ENCODE data around the gene PLA2G12B. TPM values are rescaled to one million over a fixed set of nuclear protein-coding genes. Genes with fewer than 3 reads are reported as not detected.
"Not testable (repeated sequence)": the region's sequence is repeated elsewhere in the genome, so short reads cannot be mapped to it uniquely, and the experiment has no call there.

Gene PLA2G12B
- total RNA-seq, 1 experiment from 2014 or later = not detected

GRCh38 chr10:72925951-72926465 lies 28.6 kb downstream of the PLA2G12B start:
- ChIA-PET POLR2A (ENCODE audit: low non-redundant PET) (no interaction called here), CTCF (no interaction called here)
- H3K9me3 ChIP-seq (ENCODE audit: low read depth, low read length, poor library complexity, severe bottlenecking) = no peaks in the 10 kb centered on the region
- no peaks in the 10 kb centered on the region for H3K36me3 ChIP-seq (ENCODE audit: insufficient read depth, low read length, poor library complexity, severe bottlenecking)
- no peak for DNase-seq (ENCODE audit: low spot score)
- no peak overlapping the region for H3K4me3 ChIP-seq (ENCODE audit: low read depth, low read length, poor library complexity, severe bottlenecking)
- intact Hi-C loops (cut with micrococcal nuclease; ENCODE audit: unreplicated experiment) = no loop called here
- no peaks in the 10 kb centered on the region for H3K4me1 ChIP-seq (ENCODE audit: insufficient read depth, low read length, poor library complexity, severe bottlenecking)
- TF ChIP-seq EZH2 (IDR thresholded peaks at IDR 0.05; ENCODE audit: borderline replicate concordance, low read depth, low read length, poor library complexity, severe bottlenecking) (no peak), CTCF (conservative IDR thresholded peaks at IDR 0.05; ENCODE audit: low read depth, low read length) (no peak)
- H3K27me3 ChIP-seq (replicated peaks; ENCODE audit: insufficient read depth, low read depth, low read length, poor library complexity) = no peaks in the 10 kb centered on the region
- no TSS peak for BruUV-seq (replicated peaks)
- H3K27ac ChIP-seq (ENCODE audit: low read depth, low read length, poor library complexity, severe bottlenecking) = no peak overlapping the region

GRCh38 chr10:72924351-72924750 lies 30.3 kb downstream of the PLA2G12B start:
- ChIA-PET POLR2A (ENCODE audit: low non-redundant PET) (no interaction called here), CTCF (no interaction called here)
- intact Hi-C loops (cut with micrococcal nuclease; ENCODE audit: unreplicated experiment) = no loop called here
- Histone ChIP-seq H3K36me3 (ENCODE audit: insufficient read depth, low read length, poor library complexity, severe bottlenecking) (no peaks in the 10 kb centered on the region), H3K9me3 (ENCODE audit: low read depth, low read length, poor library complexity, severe bottlenecking) (no peaks in the 10 kb centered on the region), H3K4me3 (ENCODE audit: low read depth, low read length, poor library complexity, severe bottlenecking) (no peak overlapping the region), H3K4me1 (ENCODE audit: insufficient read depth, low read length, poor library complexity, severe bottlenecking) (no peaks in the 10 kb centered on the region), H3K27ac (ENCODE audit: low read depth, low read length, poor library complexity, severe bottlenecking) (no peak overlapping the region), H3K27me3 (replicated peaks; ENCODE audit: insufficient read depth, low read depth, low read length, poor library complexity) (peaks cover 3% of the 10 kb centered on the region)
- DNase-seq (ENCODE audit: low spot score) = no peak
- BruUV-seq (replicated peaks) = no TSS peak
- TF ChIP-seq EZH2 (IDR thresholded peaks at IDR 0.05; ENCODE audit: borderline replicate concordance, low read depth, low read length, poor library complexity, severe bottlenecking) (no peak), CTCF (conservative IDR thresholded peaks at IDR 0.05; ENCODE audit: low read depth, low read length) (no peak)

GRCh38 chr10:72921147-72921683 lies 33.4 kb downstream of the PLA2G12B start:
- DNase-seq (ENCODE audit: low spot score); H3K4me1 ChIP-seq (ENCODE audit: insufficient read depth, low read length, poor library complexity, severe bottlenecking); H3K27ac ChIP-seq (ENCODE audit: low read depth, low read length, poor library complexity, severe bottlenecking); H3K4me3 ChIP-seq (ENCODE audit: low read depth, low read length, poor library complexity, severe bottlenecking); H3K27me3 ChIP-seq (replicated peaks; ENCODE audit: insufficient read depth, low read depth, low read length, poor library complexity); H3K9me3 ChIP-seq (ENCODE audit: low read depth, low read length, poor library complexity, severe bottlenecking); intact Hi-C loops (cut with micrococcal nuclease; ENCODE audit: unreplicated experiment); H3K36me3 ChIP-seq (ENCODE audit: insufficient read depth, low read length, poor library complexity, severe bottlenecking); POLR2A ChIA-PET (ENCODE audit: low non-redundant PET); BruUV-seq (replicated peaks): not testable (repeated sequence)
- CTCF ChIA-PET = interaction anchor here (0.7 kb wide), 1 partner anchor 360 kb away, joined by 5 read pairs; no protein-coding TSS in a partner anchor

- BruUV-seq (replicated peaks) = no TSS peak
- DNase-seq (ENCODE audit: low spot score) = no peak
- no peaks in the 10 kb centered on the region for H3K4me1 ChIP-seq (ENCODE audit: insufficient read depth, low read length, poor library complexity, severe bottlenecking)
- no peak overlapping the region for H3K4me3 ChIP-seq (ENCODE audit: low read depth, low read length, poor library complexity, severe bottlenecking)
- peaks cover 3% of the 10 kb centered on the region for H3K27me3 ChIP-seq (replicated peaks; ENCODE audit: insufficient read depth, low read depth, low read length, poor library complexity)
- no peaks in the 10 kb centered on the region for H3K9me3 ChIP-seq (ENCODE audit: low read depth, low read length, poor library complexity, severe bottlenecking)
- H3K27ac ChIP-seq (ENCODE audit: low read depth, low read length, poor library complexity, severe bottlenecking) = no peak overlapping the region
- intact Hi-C loops (cut with micrococcal nuclease; ENCODE audit: unreplicated experiment) = no loop called here
- no peaks in the 10 kb centered on the region for H3K36me3 ChIP-seq (ENCODE audit: insufficient read depth, low read length, poor library complexity, severe bottlenecking)
- POLR2A ChIA-PET (ENCODE audit: low non-redundant PET) = no interaction called here
- CTCF ChIA-PET = no interaction called here
- TF ChIP-seq EZH2 (IDR thresholded peaks at IDR 0.05; ENCODE audit: borderline replicate concordance, low read depth, low read length, poor library complexity, severe bottlenecking) = no peak
- no peak for TF ChIP-seq CTCF (conservative IDR thresholded peaks at IDR 0.05; ENCODE audit: low read depth, low read length)
Measured at GRCh38 chr10:72918352-72918751, 36.3 kb downstream of the PLA2G12B start.

- CTCF ChIA-PET; H3K9me3 ChIP-seq (ENCODE audit: low read depth, low read length, poor library complexity, severe bottlenecking); H3K4me1 ChIP-seq (ENCODE audit: insufficient read depth, low read length, poor library complexity, severe bottlenecking); DNase-seq (ENCODE audit: low spot score); H3K36me3 ChIP-seq (ENCODE audit: insufficient read depth, low read length, poor library complexity, severe bottlenecking); BruUV-seq (replicated peaks); POLR2A ChIA-PET (ENCODE audit: low non-redundant PET); intact Hi-C loops (cut with micrococcal nuclease; ENCODE audit: unreplicated experiment); H3K27me3 ChIP-seq (replicated peaks; ENCODE audit: insufficient read depth, low read depth, low read length, poor library complexity); H3K27ac ChIP-seq (ENCODE audit: low read depth, low read length, poor library complexity, severe bottlenecking); H3K4me3 ChIP-seq (ENCODE audit: low read depth, low read length, poor library complexity, severe bottlenecking): not testable (repeated sequence)
Measured at GRCh38 chr10:72917803-72918332, 36.7 kb downstream of the PLA2G12B start.
